GM19025 (cell line): ENCODE measurements around the gene SLC25A47.
"Not testable (repeated sequence)": the region's sequence is repeated elsewhere in the genome, so short reads cannot be mapped to it uniquely, and the experiment has no call there.

Source experiments
- ATAC-seq: cut with Tn5 transposase; IDR thresholded peaks from one replicate; pipeline ENCODE4 v1.9.1; 2021; ENCODE audit warnings: mild to moderate bottlenecking, low read depth, moderate library complexity; ENCODE audit not compliant: unreplicated experiment

The SLC25A47 gene

DNA sequence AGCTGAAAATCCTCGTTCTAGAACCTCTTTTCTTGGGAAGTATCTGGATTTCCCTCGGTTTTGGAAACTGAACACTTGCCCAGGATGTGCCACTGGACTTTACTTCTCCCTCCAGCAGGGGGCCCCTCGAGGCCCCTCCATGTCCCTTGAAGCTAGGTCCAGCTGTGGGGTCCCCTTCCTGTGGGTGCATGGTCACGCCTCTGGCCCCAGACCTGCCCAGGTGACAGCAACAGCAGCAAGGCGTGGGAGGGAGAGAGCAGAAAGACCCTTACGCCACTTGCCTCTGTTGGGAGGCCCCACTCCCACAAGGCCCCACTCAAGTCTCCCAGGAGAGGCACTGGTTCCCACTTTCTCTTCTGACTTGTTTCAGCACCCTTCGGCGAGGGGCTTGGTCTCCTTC, 20.0 kb upstream of the SLC25A47 start:
- ATAC-seq = no peak

DNA sequence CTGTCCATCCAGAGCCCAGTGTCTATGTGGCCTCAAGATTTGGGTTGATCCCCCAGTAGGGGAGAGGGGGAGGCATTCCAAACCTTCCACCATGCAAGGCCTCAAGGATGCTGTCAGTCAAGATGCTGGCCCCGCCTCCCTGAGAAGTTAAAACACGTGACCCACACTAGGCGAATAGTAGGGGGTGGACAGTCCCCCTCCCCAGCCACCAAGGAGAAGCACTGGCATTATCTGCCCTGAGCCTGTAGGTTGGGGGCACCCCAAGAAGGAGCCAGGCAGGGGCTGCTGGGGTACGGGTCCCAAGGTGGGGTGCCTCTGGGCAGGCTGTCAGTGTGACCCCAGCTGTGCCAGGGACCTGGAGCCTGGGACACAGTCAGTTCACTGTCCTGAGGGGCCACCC, 19.2 kb upstream of the SLC25A47 start:
- ATAC-seq = no peak

DNA sequence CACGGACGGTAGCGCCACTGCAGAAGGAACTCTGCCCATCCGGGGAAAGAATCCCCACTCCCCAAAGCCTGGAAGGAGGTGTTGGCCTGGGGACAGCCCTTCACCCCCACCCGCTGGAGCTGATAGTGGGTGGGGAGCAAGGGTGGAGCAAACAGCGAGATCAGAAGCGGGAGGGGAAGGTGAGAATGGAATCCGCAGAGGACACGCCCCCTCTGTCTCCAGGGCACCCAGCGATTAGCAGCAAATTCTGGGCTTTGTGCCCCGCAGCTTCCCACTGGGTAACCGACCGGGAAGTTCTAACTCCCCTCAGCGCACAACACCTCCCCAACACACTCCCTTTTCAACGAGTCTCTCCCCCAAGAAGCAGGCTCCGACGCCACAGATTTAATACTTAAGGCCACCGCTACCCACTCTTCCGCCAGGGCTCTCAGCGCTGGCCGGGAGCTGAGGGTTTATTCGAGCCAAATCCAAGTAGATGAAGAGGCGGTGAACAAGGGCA, 18.3 kb upstream of the SLC25A47 start:
- ATAC-seq = no peak

DNA sequence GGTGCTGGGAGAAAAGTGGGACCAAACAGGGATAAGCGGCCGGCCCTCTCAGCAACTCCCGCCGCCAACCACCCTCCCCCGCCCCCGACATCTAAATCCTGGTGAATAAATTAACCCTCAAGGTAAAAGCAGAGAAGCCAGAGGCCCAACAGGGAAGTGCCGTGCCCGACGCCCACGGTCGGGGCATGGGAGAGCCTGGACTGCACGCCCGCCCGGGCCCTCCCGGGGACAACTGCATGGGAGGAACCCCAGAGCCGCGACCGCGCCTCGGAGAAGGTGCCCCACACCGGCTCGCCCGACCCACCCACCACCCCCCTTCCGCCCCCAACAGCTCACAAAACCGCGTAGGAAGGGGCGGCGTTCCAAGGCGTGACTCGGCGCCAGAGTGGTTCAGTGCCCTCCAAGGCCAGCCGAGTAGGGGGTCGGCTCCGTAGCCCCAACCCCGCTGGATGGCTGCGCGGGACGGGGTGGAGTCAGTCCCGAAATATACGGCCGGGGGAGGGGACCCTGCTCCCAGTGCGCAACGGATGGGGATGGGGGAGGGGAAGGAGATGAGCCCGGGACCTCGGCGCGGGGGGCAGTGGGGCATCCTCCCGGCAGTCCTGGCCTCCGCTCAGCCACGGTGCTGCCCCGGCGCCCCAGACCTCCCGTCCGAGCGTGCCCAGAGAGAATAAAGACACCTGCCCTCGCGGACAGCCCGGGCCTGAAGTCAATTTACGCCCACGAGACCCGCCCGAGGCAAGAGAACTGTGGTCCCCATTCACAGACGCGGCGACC, 17.6 kb upstream of the SLC25A47 start:
- no peak for ATAC-seq

DNA sequence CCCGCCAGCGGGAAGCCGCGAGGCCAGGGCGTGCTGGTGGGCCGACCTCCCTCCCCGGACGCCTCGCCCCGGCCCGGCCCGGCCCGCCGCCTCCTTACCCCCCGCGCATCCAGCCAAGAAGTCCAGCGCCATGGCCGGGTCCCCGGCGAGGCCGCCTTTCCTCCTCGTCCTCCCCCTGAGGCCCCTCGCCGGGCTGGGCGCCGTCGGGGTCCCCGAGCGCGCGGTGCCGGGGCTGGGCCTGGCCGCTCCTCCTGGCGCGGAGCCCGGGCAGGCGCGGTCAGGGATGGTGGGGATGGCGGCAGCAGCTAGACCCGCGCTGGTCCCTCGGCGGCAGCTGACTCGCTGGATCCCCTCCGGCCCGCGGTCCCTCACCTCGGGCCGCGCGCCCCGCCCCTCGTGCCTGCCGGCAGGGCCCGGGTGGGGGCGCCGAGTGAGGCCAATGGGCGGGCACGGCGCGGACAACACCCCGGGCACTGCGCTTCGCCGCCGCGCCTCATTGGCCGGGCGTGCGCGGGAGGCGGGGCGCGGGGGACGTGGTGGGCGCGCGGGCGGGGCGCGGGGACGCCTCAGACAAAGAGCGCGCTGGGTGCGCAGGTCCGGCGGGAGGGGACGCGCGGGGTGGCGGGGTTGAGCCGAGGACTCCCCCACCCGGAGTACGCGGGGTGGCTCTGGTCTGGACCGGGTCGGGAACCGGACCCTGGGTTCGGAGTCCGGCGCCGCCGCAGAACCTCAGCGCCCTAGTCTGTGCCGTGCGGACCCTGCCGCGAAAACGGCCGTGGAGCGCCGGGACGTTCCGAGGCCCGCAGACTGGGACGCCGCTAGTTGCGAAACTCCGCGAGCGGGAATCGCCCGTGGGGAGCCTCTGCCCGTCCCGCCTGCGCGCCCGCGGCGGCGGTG, 16.8 kb upstream of the SLC25A47 start, which contains the start of gene SLC25A29:
Gene SLC25A29, minus strand, starts transcription at position 344 of the 897 bp plus-strand sequence. Its CDS starts 212 bp downstream, at position 132.
- ATAC-seq = peak; percentile 90

DNA sequence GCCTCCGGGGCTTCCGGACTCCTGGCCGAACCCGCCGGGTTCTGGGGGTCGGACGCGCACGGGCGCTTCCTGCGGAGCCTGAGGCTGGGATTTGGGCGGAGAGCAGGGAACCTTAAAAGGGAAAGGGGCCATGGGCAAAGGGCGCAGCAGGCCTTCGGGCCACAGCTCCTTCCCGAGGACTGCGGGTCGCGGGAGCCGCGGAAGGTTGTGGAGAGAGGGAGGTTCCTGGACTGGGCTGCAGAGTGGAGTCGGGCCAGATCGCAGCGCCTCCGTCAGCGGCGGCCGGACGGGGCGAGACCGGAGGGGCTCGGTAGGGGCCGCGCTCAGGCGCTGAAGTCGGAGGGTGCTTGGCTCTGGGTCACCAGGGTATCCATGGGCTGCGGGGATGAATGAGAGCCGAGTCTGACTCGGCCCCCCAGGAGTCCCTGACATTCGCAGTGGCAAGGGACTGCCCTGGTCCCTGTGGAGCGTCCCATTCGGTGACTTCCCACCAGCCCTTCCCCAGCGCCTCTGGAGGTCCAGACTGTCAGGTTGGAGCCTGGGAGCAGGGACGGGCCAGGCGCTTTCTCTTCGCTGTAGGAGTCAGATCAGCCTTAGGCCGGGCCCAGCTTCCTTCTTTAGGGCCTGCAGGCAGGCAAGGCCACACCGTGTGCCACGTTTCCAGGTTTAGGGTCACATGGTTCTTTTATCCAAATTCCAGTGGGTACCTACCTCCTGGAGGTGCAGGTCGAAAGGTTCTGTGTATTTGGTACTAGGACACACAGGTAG, 16.0 kb upstream of the SLC25A47 start:
- no peak for ATAC-seq

DNA sequence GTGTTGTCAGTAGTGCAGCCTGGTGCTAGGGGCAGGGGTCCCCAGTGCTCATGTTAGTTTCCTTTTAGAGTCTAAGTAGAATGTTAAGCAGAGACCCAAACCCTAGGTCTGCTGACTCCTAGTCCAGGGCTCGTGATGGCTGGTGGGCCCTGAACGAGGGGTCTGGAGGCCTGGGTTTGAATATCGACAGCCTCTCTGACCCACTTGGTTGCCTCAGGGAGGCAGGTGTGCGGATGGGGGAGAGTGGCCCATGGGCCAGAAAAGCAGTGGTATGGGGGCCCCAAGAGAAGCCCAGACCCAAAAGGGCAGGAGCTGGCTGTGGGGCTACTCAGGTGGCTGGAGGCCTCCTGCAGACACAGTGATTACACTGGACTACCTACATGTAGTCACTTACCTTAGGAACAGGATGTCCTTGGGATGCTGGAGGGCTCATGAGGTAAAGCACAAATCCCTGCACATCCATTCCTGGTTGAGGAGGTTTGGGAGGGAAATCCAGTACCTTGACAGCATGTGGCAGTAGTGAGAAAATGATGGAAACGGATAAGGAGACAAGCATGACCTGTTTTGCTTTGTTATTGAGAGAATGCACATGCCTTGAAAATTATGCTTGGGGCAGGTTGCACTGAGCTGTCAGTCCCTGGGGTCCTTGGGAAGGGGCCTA, 15.2 kb upstream of the SLC25A47 start:
- ATAC-seq = no peak

DNA sequence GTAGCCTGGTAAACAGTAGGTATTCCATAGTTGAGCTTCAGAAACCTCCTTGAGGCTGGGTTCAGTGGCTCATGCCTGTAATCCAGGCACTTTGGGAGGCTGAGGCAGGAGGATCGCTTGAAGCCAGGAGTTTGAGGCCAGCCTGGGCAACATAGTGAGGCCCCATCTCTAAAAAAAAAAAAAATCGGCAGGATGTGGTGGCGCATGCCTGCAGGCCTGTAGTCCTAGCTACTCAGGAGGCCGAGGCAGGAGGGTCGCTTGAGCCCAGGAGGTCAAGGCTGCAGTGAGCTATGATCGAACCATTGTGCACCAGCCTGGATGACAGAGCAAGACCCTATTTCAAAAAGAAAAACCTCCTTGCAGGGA, 14.7 kb upstream of the SLC25A47 start:
- not testable (repeated sequence) for ATAC-seq

DNA sequence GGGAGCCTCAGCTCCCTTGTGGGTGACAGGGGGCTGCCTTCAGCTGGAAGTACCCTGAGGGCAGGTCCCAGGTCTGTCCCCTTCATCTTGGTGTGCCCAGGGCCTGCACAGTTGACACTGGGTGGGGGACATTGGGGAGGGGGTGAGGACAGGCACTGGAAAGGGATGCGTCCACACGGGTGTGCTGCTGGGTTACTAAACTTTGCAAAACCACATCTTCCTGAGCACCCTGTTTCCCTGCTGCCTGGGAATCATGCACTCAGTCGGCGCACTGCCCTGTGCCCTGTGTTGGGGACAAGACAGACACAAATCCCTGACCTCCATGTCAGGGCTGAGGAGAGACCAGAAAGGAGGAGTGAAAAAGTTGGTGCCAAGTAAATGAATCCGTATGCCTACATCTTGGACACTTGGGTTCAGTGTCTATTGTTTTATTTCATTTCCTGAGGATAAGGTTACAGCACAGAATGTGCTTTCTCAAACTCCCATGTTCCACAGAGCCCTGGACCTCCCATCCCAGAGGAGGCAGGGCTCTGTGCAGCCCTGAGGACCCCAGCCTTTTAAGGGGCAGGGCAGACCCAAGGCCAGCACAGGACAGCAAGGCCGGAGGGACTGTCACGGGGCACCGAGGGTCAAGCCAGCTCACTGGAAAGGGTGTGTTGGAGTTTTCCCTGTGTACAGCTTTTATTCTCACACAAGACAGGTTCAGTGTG, 14.0 kb upstream of the SLC25A47 start:
- no peak for ATAC-seq

DNA sequence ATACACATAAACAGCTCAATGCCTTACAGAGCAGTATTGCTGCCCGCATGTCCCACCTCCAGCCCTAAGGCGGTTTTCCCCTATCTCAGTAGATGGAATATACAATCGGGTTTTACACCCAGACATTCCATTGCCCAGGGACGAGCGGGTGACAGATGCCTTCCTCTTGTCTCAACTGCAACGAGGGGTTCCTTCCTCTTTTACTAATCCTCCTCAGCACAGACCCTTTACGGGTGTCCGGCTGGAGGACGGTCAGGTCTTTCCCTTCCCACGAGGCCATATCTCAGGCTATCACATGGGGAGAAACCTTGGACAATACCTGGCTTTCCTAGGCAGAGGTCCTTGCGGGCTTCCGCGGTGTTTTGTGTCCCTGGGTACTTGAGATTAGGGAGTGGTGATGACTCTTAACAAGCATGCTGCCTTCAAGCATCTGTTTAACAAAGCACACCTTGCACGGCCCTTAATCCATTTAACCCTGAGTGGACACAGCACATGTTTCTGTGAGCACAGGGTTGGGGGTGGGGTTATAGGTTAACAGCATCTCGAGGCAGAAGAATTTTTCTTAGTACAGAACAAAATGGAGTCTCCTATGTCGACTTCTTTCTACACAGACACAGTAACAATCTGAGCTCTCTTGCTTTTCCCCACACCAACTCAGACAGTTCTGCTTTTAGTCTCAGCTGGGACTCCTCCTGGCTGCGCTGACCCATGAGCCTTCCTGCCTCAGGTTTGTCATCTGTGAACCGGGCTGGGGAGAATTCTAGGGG, 10.8 kb upstream of the SLC25A47 start:
- not testable (repeated sequence) for ATAC-seq

DNA sequence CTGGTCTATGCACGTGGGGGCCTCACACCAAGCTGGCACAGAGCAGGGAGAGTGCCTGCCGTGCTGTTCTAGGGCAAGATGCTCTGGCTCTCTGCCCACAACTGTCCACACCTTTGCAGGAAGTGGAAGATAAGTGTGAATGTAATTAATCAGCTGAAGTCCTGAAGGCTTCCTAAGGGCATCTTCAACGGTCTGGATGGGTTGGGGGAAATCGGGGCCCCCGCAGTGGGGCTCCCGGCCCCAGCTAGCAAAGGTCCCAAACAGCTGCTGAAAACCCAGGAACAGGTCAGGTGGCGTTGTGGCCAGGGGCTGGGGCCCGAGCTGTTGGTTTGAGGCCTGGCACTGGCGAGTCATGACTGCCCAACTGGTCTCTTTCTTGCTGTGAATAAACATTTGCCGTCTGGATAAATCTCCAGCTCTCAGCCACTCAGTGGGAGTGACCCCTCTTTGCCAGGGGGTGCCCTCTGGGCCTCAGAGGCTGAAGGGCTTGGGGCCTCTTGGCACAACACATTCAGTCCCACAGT, 10.2 kb upstream of the SLC25A47 start:
- no peak for ATAC-seq

DNA sequence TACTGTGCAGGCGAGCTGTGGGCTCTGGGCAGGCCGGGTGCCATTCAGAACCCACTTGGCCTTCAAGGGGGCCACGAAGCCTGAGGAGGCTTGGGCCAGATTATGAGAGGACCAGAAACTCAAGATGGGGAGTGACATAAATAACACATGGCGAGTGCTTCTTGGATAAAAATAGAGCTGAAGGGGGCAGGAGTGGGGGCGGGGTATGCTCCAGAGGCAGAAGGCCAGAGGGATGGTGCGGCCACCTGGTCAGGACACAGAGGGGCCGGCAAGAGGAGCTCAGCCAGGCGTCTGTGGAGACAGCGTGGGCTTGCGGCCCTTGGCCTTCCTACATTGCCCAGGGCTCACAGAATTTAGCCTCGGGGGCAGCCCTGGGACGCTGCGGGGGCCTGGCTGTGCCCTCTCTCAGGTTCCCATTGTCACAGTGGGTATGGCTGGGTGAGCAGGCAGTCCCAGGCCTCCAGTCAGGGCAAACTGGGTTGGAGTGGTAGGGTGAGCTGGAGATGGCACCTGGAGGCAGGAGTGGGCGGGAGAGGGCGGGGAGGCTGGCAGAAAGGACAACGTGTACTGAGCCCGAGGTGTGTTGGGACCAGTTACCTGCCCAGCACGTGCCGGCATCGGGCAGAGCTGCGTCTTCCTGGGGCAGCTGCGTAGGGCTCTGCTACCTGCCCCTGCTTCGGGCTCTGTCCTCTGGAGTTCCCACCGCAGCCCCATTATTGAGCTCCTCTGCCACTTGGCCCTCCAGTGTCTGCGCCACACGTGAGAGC, 9.5 kb upstream of the SLC25A47 start:
- ATAC-seq = no peak

DNA sequence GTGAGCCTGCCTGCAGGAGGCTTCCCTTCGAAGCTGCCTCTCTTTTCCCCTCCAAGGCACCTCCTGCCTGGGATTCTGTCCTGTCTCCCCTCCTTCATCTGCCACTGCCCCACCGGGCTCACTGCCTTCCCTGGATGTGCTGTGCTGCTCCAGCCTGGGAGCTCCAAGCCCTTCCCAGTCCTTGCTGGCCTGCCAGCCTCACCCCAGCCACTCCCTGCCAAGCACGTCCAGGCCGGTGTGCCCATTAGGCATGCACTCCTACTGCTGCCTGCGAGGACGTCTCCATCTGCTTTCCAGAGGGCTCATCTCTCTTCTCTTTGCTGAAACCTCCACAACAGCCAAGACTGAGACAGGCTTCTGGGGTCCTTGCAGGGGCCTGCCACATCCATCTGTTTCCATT, 8.4 kb upstream of the SLC25A47 start:
- no peak for ATAC-seq

DNA sequence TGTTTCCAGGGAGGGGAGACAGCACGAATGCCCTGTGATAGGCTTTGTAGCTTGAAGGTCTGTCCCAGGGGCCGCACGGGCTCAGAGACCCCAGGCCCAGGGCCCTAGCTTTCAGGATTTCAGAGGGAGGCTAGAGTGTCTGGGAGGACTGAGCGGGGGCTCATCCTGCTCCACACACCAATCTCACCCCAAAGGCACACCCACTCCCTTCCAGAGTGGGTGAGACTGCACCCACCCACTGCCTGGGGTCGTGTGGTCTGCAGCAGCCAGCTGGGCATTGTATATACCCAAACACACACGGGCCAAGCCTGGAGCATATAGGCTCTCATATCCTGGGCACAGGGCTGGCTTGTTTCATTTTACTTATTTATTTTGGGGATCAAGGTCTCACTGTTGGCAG, 5.8 kb upstream of the SLC25A47 start:
- no peak for ATAC-seq

DNA sequence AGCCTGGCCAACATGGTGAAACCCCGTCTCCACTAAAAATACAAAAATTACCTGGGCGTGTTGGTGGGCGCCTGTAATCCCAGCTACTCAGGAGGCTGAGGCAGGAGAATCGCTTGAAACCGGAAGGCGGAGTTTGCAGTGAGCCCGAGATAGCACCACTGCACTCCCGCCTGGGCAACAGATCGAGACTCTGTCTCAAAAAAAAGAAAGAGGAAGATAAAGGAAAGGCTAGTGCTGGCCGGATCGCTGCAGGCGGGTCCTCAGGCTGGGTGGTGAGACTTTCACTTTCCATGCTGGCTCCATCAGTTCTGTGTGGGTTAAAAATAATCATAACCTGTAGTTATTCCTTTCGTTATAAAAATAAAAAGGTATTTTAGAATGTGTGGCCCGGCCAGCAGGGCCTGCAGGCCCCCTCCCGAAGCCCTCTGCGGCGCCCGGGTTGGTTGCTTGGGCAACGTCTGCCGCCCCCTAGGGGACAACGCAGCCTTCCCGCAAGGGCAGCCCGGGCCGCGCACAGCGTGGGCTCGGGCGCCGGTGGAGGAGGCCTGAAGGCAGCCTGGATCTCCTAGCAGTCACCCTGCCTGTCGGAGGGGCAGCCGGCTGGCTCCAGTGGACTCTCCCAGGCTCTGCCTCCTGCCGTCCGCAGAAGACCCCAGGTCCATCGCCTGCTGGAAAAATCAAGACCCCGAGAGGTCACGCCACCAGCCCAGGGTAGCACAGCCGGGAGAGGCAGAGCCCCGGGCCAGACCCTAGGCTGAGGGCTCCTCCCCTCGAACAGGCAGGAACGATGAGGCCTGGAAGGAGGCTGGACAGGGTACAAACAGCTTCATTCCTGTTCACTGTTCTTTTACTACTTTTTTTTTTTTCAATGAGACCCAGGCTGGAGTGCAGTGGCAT, 5.0 kb upstream of the SLC25A47 start:
- peak; percentile 83 for ATAC-seq

DNA sequence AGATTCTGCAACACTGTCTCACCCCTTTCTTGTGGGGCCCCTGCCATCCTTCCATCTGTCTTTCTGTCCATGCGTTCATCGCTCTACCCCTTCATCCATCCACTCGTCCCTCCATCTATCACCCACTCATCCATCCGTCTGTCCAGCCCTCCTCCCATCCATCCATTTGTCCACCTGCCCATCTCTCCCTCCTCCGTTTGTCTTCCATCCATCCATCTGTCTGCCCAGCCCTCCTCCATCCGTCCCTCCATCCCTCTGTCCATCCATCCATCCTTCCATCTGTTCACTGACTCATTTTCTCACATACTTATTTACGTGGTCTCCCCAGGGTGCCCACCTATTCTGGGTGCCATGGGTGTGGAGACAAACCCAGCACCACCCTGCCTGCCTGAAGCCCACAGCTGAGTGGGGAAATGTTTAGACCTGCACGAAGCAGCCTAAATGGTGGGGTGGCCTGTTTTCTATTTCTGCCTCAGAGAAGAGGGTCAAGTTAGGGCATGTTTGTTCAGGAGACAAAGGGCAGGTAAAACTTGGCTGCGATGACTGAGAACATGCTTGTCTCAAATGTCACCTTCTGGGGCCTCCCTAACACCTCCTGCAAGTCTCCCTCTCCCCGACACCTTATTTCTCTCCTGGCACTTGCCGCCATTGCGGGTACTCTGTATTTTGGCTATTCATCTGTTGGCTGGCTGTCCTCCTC, 2.8 kb upstream of the SLC25A47 start:
- no peak for ATAC-seq
